AG09309 (cell line): ENCODE data around the gene MFAP3.
"Not testable (repeated sequence)": the region's sequence is repeated elsewhere in the genome, so short reads cannot be mapped to it uniquely, and the experiment has no call there.

Experiments
- DNase-seq: peaks from one replicate; pipeline ENCODE4 v3.0.0-alpha.2; 2010; ENCODE audit warnings: low read depth
- H3K4me3 ChIP-seq: 2 replicates; pipeline ENCODE4 v1.5.1; 2011; ENCODE audit warnings: mild to moderate bottlenecking, low read depth, low read length, moderate library complexity; ENCODE audit not compliant: control insufficient read depth
- TF ChIP-seq, protein P1 (sequence below): IDR thresholded peaks from 2 replicates; pipeline ENCODE4 v1.5.1; 2011; ENCODE audit warnings: mild to moderate bottlenecking, low read depth, low read length, inconsistent platforms; ENCODE audit not compliant: insufficient read depth, control insufficient read depth; ENCODE audit errors: missing control alignments

MFAP3 gene

DNA sequence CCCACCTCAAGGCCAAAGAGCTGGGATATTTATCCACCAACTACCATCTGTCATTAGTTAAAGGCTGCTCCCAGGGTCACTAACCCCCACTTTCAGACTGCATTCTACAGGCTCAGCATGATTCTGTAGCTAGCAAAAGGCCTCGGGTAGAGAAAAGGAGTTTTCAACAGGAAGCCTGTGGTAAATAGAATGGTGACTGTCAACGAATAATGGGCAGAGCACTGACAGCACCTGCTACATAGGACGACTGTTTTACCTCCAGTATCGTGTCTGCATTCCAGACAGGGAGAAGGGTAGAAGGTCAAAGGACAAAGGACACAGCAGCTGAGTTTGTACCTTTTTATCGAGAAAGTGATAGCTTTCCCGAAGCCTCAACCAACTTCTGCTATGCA lies 20.3 kb downstream of the MFAP3 start:
- TF ChIP-seq, protein P1, sequence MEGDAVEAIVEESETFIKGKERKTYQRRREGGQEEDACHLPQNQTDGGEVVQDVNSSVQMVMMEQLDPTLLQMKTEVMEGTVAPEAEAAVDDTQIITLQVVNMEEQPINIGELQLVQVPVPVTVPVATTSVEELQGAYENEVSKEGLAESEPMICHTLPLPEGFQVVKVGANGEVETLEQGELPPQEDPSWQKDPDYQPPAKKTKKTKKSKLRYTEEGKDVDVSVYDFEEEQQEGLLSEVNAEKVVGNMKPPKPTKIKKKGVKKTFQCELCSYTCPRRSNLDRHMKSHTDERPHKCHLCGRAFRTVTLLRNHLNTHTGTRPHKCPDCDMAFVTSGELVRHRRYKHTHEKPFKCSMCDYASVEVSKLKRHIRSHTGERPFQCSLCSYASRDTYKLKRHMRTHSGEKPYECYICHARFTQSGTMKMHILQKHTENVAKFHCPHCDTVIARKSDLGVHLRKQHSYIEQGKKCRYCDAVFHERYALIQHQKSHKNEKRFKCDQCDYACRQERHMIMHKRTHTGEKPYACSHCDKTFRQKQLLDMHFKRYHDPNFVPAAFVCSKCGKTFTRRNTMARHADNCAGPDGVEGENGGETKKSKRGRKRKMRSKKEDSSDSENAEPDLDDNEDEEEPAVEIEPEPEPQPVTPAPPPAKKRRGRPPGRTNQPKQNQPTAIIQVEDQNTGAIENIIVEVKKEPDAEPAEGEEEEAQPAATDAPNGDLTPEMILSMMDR = no peak
- H3K4me3 ChIP-seq = no peak overlapping the region
- DNase-seq = no peak

DNA sequence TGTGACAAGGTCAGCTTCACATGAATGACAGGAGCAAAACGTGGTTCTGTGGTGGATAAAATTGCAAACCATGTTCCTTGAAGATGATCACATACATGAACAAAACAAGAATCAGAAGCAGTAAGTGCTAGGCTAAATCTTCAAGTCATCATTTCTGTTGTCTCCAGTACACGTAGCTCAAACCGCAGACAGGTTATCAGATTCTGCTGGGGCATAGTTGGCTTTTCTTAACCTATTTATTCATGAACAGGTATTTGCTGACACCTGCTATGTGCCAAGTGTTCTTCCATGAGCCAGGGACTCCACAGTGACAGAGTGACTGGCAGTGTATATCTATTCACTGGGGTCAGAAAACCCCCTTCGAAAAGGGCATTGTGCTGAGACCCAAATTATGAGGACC lies 20.8 kb downstream of the MFAP3 start:
- TF ChIP-seq, protein P1 = no peak
- DNase-seq = no peak
- no peak overlapping the region for H3K4me3 ChIP-seq

DNA sequence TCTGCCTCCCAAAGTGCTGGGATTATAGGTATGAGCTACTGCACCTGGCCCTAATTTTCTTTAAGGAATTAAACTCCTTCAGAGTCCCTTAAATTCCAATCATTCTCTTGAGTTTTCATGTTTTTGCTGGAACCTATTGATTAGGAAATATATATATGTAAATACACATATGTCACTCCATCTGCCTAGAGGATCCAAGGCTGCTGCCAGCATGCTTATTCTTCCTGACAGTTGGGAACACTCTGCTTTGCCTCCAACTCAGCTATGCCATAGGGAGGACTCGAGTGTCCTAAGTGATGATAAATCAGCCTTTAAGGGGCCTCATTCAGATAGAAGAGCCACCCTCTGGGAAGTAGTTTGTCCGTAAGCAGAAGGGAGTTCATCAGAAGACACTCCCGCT lies 21.8 kb downstream of the MFAP3 start:
- no peak overlapping the region for H3K4me3 ChIP-seq
- DNase-seq = no peak
- TF ChIP-seq, protein P1 = no peak

- TF ChIP-seq, protein P1 = no peak
- no peak overlapping the region for H3K4me3 ChIP-seq
- DNase-seq = no peak
These were observed 24.6 kb downstream of the MFAP3 start for GRCh38 chr5:154063372-154063771.

DNA sequence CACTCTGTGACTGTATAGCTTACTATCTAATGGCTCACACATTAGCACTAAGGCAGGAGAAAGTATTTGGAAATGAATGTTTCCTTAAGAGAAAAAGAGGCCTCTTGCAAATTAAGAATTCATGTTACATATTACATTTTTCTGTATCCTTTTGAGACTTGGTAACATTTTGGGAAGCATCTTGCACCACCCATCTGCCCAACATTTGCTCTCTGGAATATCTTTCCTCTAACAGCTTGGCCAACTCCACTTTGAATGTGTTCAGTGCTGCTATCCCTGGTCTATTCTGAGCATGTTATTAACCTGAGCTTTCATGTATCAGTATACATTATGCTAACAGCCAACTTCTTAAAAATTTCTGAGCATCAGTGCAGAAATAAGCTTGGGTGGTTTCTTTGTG lies 27.2 kb downstream of the MFAP3 start:
- no peak overlapping the region for H3K4me3 ChIP-seq
- no peak for DNase-seq
- TF ChIP-seq, protein P1 = no peak

GRCh38 chr5:154069854-154070253 lies 31.1 kb downstream of the MFAP3 start:
- DNase-seq, H3K4me3 ChIP-seq: not testable (repeated sequence)

DNA sequence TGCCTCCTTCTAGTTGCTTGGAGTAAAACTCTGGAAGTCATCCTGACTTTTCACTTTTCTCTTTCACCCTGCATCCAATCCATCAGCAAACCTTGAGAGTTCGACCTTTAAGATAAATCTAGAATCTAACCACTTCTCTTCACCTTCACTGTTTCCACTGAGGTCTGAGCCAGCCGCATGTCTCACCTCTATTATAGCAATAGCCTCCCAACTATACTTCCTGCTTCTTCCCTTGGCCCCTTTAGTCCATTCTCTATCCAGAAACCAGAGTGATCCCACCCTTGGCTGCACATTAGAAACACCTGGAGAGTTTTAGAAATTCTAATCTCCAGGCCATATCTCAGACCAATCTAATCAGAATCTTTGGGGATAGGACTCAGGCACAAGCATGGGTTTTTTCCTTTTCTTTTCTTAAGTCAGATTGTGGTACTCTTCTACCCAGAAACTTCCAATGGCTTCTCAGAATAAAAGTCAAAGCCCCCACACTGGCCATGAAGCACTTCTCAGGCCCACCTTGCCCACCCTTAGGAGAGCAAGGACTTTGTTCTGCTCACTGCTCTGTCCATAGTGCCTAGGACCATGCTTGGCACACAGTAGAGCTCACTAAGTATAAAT lies 33.1 kb downstream of the MFAP3 start:
- H3K4me3 ChIP-seq = no peak overlapping the region
- DNase-seq = no peak
- TF ChIP-seq, protein P1 = no peak
